Left hindlimb (tissue), 1 donor: ENCODE results near the gene DUSP18.
"Not testable (repeated sequence)": the region's sequence is repeated elsewhere in the genome, so short reads cannot be mapped to it uniquely, and the experiment has no call there.

Source experiments
- DNase-seq: peaks from one replicate; pipeline ENCODE4 v3.0.0-alpha.2; 2018

DUSP18 gene

DNA sequence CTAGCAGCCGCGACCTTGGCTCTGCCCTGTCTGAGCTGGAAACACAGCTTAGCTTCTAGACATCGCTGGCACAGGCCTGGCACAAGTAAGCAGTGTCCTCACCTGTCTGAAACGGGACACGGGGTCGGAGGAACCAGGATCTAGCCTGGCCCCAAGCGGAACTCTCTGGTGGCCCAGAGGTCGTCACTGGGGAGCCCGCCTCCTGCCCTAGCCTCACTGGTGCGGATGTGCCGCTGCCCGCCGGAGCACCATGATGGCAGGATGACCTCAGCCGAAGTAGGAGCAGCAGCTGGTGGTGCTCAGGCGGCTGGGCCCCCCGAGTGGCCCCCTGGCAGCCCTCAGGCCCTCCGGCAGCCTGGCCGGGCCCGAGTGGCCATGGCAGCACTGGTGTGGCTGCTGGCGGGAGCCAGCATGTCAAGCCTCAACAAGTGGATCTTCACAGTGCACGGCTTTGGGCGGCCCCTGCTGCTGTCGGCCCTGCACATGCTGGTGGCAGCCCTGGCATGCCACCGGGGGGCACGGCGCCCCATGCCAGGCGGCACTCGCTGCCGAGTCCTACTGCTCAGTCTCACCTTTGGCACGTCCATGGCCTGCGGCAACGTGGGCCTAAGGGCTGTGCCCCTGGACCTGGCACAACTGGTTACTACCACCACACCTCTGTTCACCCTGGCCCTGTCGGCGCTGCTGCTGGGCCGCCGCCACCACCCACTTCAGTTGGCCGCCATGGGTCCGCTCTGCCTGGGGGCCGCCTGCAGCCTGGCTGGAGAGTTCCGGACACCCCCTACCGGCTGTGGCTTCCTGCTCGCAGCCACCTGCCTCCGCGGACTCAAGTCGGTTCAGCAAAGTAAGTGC, 31.2 kb downstream of the DUSP18 start:
- no peak for DNase-seq

DNA sequence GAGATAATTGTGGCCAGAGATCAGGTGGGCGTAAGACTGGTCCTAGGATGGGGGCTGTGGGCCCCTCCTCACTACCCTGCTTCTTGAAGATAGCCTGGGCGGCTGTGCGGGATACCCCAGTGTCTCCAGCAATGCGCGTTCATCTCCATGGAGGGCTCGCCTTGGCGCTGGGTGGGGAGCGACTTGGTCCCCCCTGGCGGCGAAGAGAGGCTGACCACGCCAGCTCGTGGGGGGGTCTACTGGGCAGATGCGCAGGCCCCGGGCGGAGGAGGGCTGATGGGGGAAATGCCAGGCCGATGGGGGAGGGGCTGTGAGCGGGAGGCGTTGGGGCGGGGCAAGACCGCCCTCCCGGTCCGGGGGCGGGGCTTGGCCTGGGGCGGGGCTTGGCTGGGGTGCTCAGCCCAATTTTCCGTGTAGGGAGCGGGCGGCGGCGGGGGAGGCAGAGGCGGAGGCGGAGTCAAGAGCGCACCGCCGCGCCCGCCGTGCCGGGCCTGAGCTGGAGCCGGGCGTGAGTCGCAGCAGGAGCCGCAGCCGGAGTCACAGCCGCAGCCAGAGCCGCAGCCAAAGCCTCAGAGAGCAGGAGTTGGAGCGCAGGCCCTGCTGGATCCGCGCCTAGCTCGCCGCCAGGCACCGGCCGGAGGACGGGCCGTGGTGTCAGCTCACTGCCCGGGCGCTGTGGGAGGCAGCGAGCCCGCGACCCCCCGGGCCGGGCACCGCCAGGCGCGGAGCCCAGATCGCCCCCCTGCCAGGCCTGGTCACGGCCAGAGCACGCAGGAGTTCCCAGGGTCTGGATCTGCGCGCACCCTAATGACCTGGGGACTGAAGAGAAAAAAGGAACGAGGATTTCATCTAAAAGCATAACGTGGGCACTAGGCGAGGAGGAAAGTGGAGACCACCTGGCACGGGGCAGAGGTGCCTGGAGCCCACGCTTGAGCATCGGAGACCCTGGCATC, 32.1 kb downstream of the DUSP18 start, which contains the start of gene SLC35E4:
SLC35E4 (plus strand) TSS at position 509 of the 953 bp plus-strand sequence. CDS start 670 bp downstream, outside the sequence.
- DNase-seq: peak; percentile 94

DNA sequence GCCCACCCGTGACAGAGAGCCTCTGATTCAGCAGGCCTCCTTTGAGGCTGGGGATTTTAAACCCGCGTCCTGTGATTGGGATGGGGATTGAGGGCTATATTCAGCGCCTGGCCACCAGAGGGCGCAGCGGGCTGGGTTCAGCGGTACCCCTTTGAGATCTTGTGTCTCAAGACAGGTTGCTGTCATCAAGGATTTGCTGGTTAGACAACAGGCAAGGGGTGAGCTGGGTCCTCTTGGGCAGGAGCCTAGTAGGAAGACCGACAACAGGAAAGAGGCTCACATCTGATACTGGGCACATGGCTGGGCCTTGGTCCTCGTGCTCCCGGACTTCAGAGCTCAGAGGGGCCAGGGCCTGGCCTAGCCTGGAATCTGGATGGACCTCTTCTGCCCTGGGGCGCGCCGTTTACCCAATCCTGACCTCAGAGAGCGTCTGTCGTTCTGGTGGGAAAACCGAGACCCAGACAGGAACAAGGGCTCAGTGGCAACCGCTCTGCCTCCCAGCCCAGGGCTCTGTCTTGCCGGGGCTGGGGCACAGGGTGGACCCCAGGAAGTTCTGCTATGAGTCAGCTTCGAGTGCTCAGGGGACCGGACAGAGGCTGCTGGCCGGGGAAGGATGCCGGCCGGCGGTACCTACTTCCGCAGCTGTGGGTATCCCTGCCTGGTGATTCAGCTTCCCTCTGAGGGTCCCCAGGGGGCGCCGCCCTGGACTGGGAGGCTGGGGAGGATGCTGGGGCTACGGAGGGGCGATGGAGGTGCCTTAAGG, 33.0 kb downstream of the DUSP18 start:
- DNase-seq: peak; percentile 85

DNA sequence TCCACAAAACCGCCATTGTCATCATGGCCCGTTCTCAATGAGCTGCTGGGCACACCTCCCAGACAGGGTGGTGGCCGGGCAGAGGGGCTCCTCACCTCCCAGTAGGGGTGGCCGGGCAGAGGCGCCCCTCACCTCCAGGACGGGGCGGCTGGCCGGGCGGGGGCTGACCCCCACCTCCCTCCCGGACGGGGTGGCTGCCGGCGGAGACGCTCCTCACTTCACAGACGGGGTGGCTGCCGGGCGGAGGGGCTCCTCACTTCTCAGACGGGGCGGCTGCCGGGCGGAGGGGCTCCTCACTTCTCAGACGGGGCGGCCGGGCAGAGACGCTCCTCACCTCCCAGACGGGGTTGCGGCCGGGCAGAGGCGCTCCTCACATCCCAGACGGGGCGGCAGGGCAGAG, 36.2 kb downstream of the DUSP18 start:
- DNase-seq: not testable (repeated sequence)

DNA sequence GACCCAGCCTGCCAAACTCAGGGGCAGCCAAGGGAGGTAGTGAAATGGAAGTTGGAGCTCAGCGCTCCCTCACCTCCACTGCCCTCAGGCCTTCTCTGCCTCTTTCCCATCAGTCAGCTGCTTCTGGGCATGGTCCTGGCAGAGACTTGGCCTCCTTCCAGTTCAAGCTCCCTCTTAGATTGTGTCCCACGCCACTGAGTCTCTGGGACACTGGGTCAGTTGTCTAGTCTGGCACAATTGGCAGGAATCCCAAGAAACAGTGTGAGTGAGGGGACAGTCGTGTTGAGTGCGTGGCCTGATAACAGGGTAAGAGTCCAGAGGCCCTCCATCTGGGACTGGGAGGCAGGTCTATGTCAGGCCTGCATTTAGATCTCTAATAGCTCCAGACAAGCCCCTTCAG, 39.2 kb downstream of the DUSP18 start:
- DNase-seq: no peak

DNA sequence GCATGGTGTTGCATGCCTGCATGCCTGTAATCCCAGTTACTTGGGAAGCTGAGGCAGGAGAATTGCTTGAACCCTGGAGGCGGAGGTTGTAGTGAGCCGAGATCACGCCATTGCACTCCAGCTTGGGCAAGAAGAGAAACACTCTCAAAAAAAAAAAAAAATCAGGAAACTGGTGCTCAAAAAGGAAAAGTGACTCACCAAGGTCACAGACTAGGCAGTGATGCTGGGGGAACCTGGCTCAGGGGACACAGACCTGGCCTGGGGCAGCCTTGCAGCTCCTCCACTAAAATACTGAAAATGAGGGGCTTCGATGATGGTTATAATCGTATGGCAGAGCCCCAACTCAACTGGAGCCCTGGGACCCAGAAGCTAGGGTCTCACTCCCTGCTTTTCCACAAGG, 40.2 kb downstream of the DUSP18 start:
- DNase-seq: no peak

DNA sequence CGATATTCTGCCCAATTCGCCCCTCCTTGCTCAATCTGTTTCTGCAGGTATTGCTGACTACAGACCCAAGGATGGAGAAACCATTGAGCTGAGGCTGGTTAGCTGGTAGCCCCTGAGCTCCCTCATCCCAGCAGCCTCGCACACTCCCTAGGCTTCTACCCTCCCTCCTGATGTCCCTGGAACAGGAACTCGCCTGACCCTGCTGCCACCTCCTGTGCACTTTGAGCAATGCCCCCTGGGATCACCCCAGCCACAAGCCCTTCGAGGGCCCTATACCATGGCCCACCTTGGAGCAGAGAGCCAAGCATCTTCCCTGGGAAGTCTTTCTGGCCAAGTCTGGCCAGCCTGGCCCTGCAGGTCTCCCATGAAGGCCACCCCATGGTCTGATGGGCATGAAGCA, 41.3 kb downstream of the DUSP18 start:
- DNase-seq: no peak

DNA sequence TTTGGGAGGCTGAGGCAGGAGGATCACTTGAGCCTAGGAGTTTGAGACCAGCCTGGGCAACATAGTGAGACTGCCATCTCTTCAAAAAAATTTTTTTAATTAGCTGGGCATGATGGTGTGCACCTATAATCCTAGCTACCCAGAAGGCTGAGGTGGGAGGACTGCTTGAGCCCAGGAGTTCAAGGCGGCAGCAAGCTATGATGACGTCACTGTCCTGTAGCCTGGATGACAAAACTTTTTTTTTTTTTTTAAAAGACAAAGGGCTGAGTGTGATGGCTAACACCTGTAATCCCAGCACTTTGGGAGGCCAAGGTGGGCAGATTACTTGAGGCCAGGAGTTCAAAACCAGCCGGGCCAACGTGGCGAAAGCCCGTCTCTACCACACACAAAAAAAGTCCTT, 47.8 kb downstream of the DUSP18 start:
- not testable (repeated sequence) for DNase-seq

DNA sequence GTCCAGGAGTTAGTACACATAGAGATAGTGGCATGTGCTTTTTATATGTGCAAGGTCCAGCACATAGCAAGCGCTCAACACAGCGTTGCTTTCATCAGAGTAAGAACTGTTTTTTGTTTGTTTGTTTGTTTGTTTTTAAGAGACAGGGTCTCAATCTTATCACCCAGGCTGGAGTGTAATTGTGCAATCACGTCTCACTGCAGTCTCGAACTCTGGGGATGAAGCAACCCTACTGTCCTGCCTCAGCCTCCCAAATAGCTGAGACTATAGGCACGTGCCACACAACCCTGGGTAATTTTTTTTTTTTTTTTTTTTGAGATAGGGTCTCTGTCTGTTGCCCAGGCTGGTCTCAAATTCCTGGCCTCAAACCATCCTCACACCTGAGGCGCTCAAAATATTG, 49.9 kb downstream of the DUSP18 start:
- no peak for DNase-seq

DNA sequence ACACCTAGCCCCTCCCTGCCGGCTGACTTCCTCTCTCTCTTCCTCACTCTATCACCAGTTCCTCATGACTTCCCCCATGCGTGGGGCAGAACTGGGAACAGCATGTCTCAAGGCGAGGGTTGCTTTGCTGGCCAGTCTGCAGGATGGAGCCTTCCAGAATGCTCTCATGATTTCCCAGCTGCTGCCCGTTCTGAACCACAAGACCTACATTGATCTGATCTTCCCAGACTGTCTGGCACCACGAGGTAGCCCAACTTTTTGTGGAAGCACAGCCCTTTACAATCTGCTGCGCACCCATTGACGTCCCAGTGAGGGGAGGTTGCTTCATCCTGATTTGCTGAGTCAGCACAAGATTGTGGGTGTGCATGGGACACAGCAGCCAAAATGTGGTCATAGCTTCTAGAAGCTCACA, 52.1 kb downstream of the DUSP18 start:
- no peak for DNase-seq

DNA sequence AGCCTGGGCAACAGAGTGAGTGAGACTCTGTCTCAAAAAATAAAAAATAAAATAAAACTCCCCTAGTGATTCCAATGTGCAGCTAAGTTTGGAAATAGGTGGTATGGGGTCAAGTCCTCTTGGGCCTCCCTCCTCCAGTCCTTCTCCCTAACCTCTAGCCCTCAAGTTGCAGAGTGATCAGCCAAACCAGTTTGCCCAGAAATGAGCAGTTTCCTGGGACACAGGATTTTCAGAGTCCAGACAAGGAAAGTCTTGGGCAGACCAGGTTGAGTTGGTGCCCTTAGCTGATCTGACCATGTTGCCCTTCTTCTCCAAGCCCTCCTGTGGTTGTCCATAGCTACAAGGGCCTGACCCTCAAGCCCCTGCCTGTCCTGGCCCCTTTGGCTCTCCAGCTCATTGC, 52.8 kb downstream of the DUSP18 start:
- DNase-seq: no peak

DNA sequence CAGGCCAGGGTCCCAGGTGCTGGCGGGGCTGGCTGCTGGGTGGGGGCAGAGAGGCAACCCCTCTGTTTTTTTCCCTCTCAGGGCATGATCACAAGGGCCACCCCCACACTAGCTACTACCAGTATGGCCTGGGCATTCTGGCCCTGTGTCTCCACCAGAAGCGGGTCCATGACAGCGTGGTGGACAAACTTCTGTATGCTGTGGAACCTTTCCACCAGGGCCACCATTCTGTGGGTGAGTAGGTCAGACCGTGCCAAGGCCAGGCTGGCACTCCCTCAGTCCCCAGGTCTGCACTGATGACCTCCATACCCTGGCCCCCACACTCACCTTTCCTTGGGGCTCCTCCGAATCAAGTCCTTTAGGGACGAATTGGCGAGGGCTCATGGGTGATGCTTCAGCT, 53.4 kb downstream of the DUSP18 start:
- DNase-seq: no peak

DNA sequence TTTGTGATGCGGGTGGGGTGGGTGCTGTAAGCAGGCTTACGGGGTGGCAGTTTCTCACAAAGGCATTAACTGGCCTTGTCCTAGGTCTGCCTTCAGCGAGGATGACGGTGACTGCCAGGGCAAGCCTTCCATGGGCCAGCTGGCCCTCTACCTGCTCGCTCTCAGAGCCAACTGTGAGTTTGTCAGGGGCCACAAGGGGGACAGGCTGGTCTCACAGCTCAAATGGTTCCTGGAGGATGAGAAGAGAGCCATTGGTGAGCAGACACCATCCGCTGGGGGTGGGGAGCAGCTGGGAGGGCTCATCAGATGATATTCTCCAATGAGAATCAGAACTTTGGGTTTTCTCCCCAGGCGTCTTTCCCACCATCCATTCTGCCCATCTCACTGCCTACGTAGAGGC, 54.9 kb downstream of the DUSP18 start:
- no peak for DNase-seq
